ENCODE results near the gene SLC17A9.

SLC17A9 gene

GRCh38 chr20:63000958-63001357 is 48.4 kb downstream of the SLC17A9 start:
- H3K9ac ChIP-seq (ENCODE audit: low read length), result no peak overlapping the region
- H3K36me3 ChIP-seq (ENCODE audit: control insufficient read depth, insufficient read depth, low read length), result no peaks in the 10 kb centered on the region
- H3K27me3 ChIP-seq (ENCODE audit: control insufficient read depth, insufficient read depth, low read length), result peaks cover 77% of the 10 kb centered on the region
- no peaks in the 10 kb centered on the region for H3K9me3 ChIP-seq (ENCODE audit: control insufficient read depth, low read length)
- no peaks in the 10 kb centered on the region for H3K4me1 ChIP-seq (ENCODE audit: control insufficient read depth, insufficient read depth, low read length)
- no peak overlapping the region for H3K4me3 ChIP-seq (ENCODE audit: low read length)

- Histone ChIP-seq H3K36me3 (ENCODE audit: control insufficient read depth, insufficient read depth, low read length) (no peaks in the 10 kb centered on the region), H3K9ac (ENCODE audit: low read length) (no peak overlapping the region), H3K9me3 (ENCODE audit: control insufficient read depth, low read length) (no peaks in the 10 kb centered on the region), H3K4me3 (ENCODE audit: low read length) (no peak overlapping the region), H3K4me1 (ENCODE audit: control insufficient read depth, insufficient read depth, low read length) (no peaks in the 10 kb centered on the region), H3K27me3 (ENCODE audit: control insufficient read depth, insufficient read depth, low read length) (peaks cover 86% of the 10 kb centered on the region)
Measured at GRCh38 chr20:63002511-63002910, 50.0 kb downstream of the SLC17A9 start.

GRCh38 chr20:63003546-63003945 is 51.0 kb downstream of the SLC17A9 start:
- Histone ChIP-seq H3K27me3 (ENCODE audit: control insufficient read depth, insufficient read depth, low read length) (peaks cover 86% of the 10 kb centered on the region), H3K4me3 (ENCODE audit: low read length) (no peak overlapping the region), H3K9me3 (ENCODE audit: control insufficient read depth, low read length) (no peaks in the 10 kb centered on the region), H3K4me1 (ENCODE audit: control insufficient read depth, insufficient read depth, low read length) (peaks cover under 1% of the 10 kb centered on the region), H3K36me3 (ENCODE audit: control insufficient read depth, insufficient read depth, low read length) (no peaks in the 10 kb centered on the region), H3K9ac (ENCODE audit: low read length) (no peak overlapping the region)

GRCh38 chr20:63004607-63005364 is 52.3 kb downstream of the SLC17A9 start:
- no peak overlapping the region for H3K4me3 ChIP-seq (ENCODE audit: low read length)
- H3K27me3 ChIP-seq (ENCODE audit: control insufficient read depth, insufficient read depth, low read length), result peaks cover 91% of the 10 kb centered on the region

GRCh38 chr20:63005365-63005861 is 52.9 kb downstream of the SLC17A9 start:
- Histone ChIP-seq H3K36me3 (ENCODE audit: control insufficient read depth, insufficient read depth, low read length) (no peaks in the 10 kb centered on the region), H3K9me3 (ENCODE audit: control insufficient read depth, low read length) (no peaks in the 10 kb centered on the region), H3K4me3 (ENCODE audit: low read length) (no peak overlapping the region), H3K27me3 (ENCODE audit: control insufficient read depth, insufficient read depth, low read length) (peaks cover 92% of the 10 kb centered on the region), H3K4me1 (ENCODE audit: control insufficient read depth, insufficient read depth, low read length) (peaks cover 8% of the 10 kb centered on the region), H3K9ac (ENCODE audit: low read length) (no peak overlapping the region)

More at GRCh38 chr20:63004607-63005364, 52.3 kb downstream of the SLC17A9 start:
- Histone ChIP-seq H3K9ac (ENCODE audit: low read length) (no peak overlapping the region), H3K4me1 (ENCODE audit: control insufficient read depth, insufficient read depth, low read length) (peaks cover 8% of the 10 kb centered on the region), H3K9me3 (ENCODE audit: control insufficient read depth, low read length) (no peaks in the 10 kb centered on the region), H3K36me3 (ENCODE audit: control insufficient read depth, insufficient read depth, low read length) (no peaks in the 10 kb centered on the region)

- Histone ChIP-seq H3K9me3 (ENCODE audit: control insufficient read depth, low read length) (no peaks in the 10 kb centered on the region), H3K27me3 (ENCODE audit: control insufficient read depth, insufficient read depth, low read length) (peaks cover 89% of the 10 kb centered on the region), H3K4me3 (ENCODE audit: low read length) (no peak overlapping the region), H3K9ac (ENCODE audit: low read length) (no peak overlapping the region), H3K36me3 (ENCODE audit: control insufficient read depth, insufficient read depth, low read length) (no peaks in the 10 kb centered on the region), H3K4me1 (ENCODE audit: control insufficient read depth, insufficient read depth, low read length) (peaks cover 8% of the 10 kb centered on the region)
Measured at GRCh38 chr20:63005862-63006539, 53.5 kb downstream of the SLC17A9 start.

- Histone ChIP-seq H3K9ac (ENCODE audit: low read length) (no peak within 1 kb of the TSS), H3K27me3 (ENCODE audit: control insufficient read depth, insufficient read depth, low read length) (peaks cover 89% of the 10 kb centered on the region), H3K36me3 (ENCODE audit: control insufficient read depth, insufficient read depth, low read length) (no peaks in the 10 kb centered on the region), H3K4me1 (ENCODE audit: control insufficient read depth, insufficient read depth, low read length) (peaks cover 8% of the 10 kb centered on the region), H3K4me3 (ENCODE audit: low read length) (no peak within 1 kb of the TSS), H3K9me3 (ENCODE audit: control insufficient read depth, low read length) (no peaks in the 10 kb centered on the region)
Measured at GRCh38 chr20:63006540-63007359, 54.2 kb downstream of the SLC17A9 start, which contains the start of gene BHLHE23. TSS of gene BHLHE23 (minus strand) at chr20:63006964. CDS start at chr20:63006774, 190 bp downstream.

- H3K27me3 ChIP-seq (ENCODE audit: control insufficient read depth, insufficient read depth, low read length), result peaks cover 84% of the 10 kb centered on the region
- no peak overlapping the region for H3K9ac ChIP-seq (ENCODE audit: low read length)
- H3K4me1 ChIP-seq (ENCODE audit: control insufficient read depth, insufficient read depth, low read length), result peaks cover 8% of the 10 kb centered on the region
- no peaks in the 10 kb centered on the region for H3K36me3 ChIP-seq (ENCODE audit: control insufficient read depth, insufficient read depth, low read length)
- no peak overlapping the region for H3K4me3 ChIP-seq (ENCODE audit: low read length)
- H3K9me3 ChIP-seq (ENCODE audit: control insufficient read depth, low read length), result no peaks in the 10 kb centered on the region
Measured at GRCh38 chr20:63007360-63007645, 54.8 kb downstream of the SLC17A9 start.

GRCh38 chr20:63007646-63008488 is 55.4 kb downstream of the SLC17A9 start:
- Histone ChIP-seq H3K4me1 (ENCODE audit: control insufficient read depth, insufficient read depth, low read length) (peaks cover 8% of the 10 kb centered on the region), H3K27me3 (ENCODE audit: control insufficient read depth, insufficient read depth, low read length) (peaks cover 82% of the 10 kb centered on the region), H3K36me3 (ENCODE audit: control insufficient read depth, insufficient read depth, low read length) (no peaks in the 10 kb centered on the region), H3K9me3 (ENCODE audit: control insufficient read depth, low read length) (no peaks in the 10 kb centered on the region), H3K4me3 (ENCODE audit: low read length) (no peak overlapping the region), H3K9ac (ENCODE audit: low read length) (no peak overlapping the region)

- H3K4me3 ChIP-seq (ENCODE audit: low read length), result no peak overlapping the region
- H3K9ac ChIP-seq (ENCODE audit: low read length), result no peak overlapping the region
- H3K9me3 ChIP-seq (ENCODE audit: control insufficient read depth, low read length), result no peaks in the 10 kb centered on the region
- H3K4me1 ChIP-seq (ENCODE audit: control insufficient read depth, insufficient read depth, low read length), result peaks cover 8% of the 10 kb centered on the region
- no peaks in the 10 kb centered on the region for H3K36me3 ChIP-seq (ENCODE audit: control insufficient read depth, insufficient read depth, low read length)
- peaks cover 81% of the 10 kb centered on the region for H3K27me3 ChIP-seq (ENCODE audit: control insufficient read depth, insufficient read depth, low read length)
Measured at GRCh38 chr20:63008541-63009044, 56.1 kb downstream of the SLC17A9 start.
